Neural progenitor cell (in vitro differentiated cells): ENCODE data around the gene OR8G5. TPM values are rescaled to one million over a fixed set of nuclear protein-coding genes. Genes with fewer than 3 reads are reported as not detected.

Experiments
- DNase-seq: peaks from one replicate; pipeline ENCODE4 v3.0.0-alpha.2; 2016; ENCODE audit warnings: low spot score
- H2AFZ ChIP-seq: fragments of 200-600 bp; sonication (generic); replicated peaks from 2 replicates; pipeline ENCODE4 v1.6.1; 2016; ENCODE audit warnings: antibody characterized with exemption
- H3F3A ChIP-seq: fragments of 200-600 bp; sonication (generic); 2 replicates; pipeline ENCODE4 v1.6.1; 2016; ENCODE audit warnings: antibody characterized with exemption, low read depth
- H3K27ac ChIP-seq: fragments of 200-600 bp; sonication (generic); 2 replicates; pipeline ENCODE4 v1.5.1; 2016; ENCODE audit warnings: mild to moderate bottlenecking
- H3K27me3 ChIP-seq: fragments of 200-600 bp; sonication (generic); 2 replicates; pipeline ENCODE4 v1.6.1; 2016; ENCODE audit warnings: mild to moderate bottlenecking, moderate library complexity
- H3K36me3 ChIP-seq: fragments of 200-600 bp; sonication (generic); 2 replicates; pipeline ENCODE4 v1.5.1; 2016
- H3K4me1 ChIP-seq: fragments of 200-600 bp; sonication (generic); 2 replicates; pipeline ENCODE4 v1.6.1; 2016; ENCODE audit warnings: mixed run types
- H3K4me2 ChIP-seq: fragments of 200-600 bp; sonication (generic); 2 replicates; pipeline ENCODE4 v1.6.1; 2016
- H3K4me3 ChIP-seq: fragments of 200-600 bp; sonication (generic); 2 replicates; pipeline ENCODE4 v1.5.1; 2016
- H3K79me2 ChIP-seq: fragments of 200-600 bp; sonication (generic); 2 replicates; pipeline ENCODE4 v1.6.1; 2016; ENCODE audit warnings: low read depth
- H3K9ac ChIP-seq: fragments of 200-600 bp; sonication (generic); 2 replicates; pipeline ENCODE4 v1.6.1; 2016
- H3K9me3 ChIP-seq: fragments of 200-600 bp; sonication (generic); 2 replicates; pipeline ENCODE4 v1.5.1; 2016; ENCODE audit warnings: low read depth
- H4K20me1 ChIP-seq: fragments of 200-600 bp; sonication (generic); 2 replicates; pipeline ENCODE4 v1.6.1; 2016; ENCODE audit warnings: low read depth
- H3K27ac Mint-ChIP-seq: 3 replicates; pipeline ENCODE4 v1.8.0; 2021; ENCODE audit warnings: mixed read lengths
- H3K27me3 Mint-ChIP-seq: 2 replicates; pipeline ENCODE4 v1.8.0; 2022; ENCODE audit warnings: low read depth, mild to moderate bottlenecking, inconsistent platforms, moderate library complexity, mixed read lengths; ENCODE audit not compliant: insufficient read depth
- H3K36me3 Mint-ChIP-seq: 3 replicates; pipeline ENCODE4 v1.8.0; 2021; ENCODE audit warnings: mixed read lengths
- H3K4me1 Mint-ChIP-seq: 3 replicates; pipeline ENCODE4 v1.8.0; 2021; ENCODE audit warnings: mixed read lengths
- H3K4me3 Mint-ChIP-seq: 3 replicates; pipeline ENCODE4 v1.8.0; 2021; ENCODE audit warnings: mild to moderate bottlenecking, moderate library complexity, mixed read lengths
- H3K9me3 Mint-ChIP-seq: 3 replicates; pipeline ENCODE4 v1.8.0; 2020; ENCODE audit warnings: mixed read lengths
- EZH2 ChIP-seq: fragments of 200-600 bp; sonication (generic); IDR thresholded peaks from 2 replicates; pipeline ENCODE4 v1.6.1; 2017; ENCODE audit warnings: antibody characterized with exemption, mild to moderate bottlenecking, moderate library complexity
- EZH2phosphoT487 ChIP-seq: fragments of 200-600 bp; sonication (generic); IDR thresholded peaks from 2 replicates; pipeline ENCODE4 v1.6.1; 2017; ENCODE audit warnings: antibody characterized with exemption
- total RNA-seq: library from RNA; depleted of rRNA; stranded (reverse); fragments of >200 nt; gene quantifications from 2 replicates; pipeline ENCODE4 v1.2.3, GENCODE V29; 2015; ENCODE audit warnings: low replicate concordance
- TF ChIP-seq, protein P1 (sequence below): fragments of 200-600 bp; sonication (generic); IDR thresholded peaks from 2 replicates; pipeline ENCODE4 v1.5.1; 2017; ENCODE audit warnings: antibody characterized with exemption, mild to moderate bottlenecking

The OR8G5 gene
- total RNA-seq, 1 donor from 2014 or later, result not detected

DNA sequence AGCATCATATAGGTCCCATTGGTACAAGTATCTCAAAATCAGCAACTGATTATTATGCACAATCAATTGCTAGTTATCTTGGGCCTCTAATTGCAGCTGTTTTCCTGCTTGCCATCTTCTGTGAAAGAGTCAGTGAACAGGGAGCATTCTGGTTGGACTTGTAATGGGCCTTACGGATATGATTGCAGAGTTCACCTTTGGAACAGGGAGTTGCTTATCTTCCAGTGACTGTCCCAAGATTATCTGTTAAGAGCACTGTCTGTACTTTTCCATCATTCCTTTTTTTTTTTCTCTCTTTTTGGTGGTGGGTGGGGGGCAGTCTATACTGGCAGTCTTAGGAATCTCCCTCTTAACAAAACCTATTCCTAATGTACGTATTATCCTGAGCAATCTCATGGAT, 17.8 kb downstream of the OR8G5 start:
- peaks cover 4% of the 10 kb centered on the region for H3K4me1 ChIP-seq
- no peaks in the 10 kb centered on the region for H3K36me3 ChIP-seq
- H3K9me3 Mint-ChIP-seq, result no peaks in the 10 kb centered on the region
- H3K4me3 Mint-ChIP-seq, result no peak overlapping the region
- no peaks in the 10 kb centered on the region for H3F3A ChIP-seq
- peak overlapping the region; percentile 9 for H2AFZ ChIP-seq
- DNase-seq, result no peak
- H3K9ac ChIP-seq, result no peak overlapping the region
- no peaks in the 10 kb centered on the region for H3K27me3 ChIP-seq
- no peaks in the 10 kb centered on the region for H3K9me3 ChIP-seq
- H3K4me3 ChIP-seq, result no peak overlapping the region
- peaks cover 2% of the 10 kb centered on the region for H3K4me1 Mint-ChIP-seq
- H3K27ac ChIP-seq, result no peak overlapping the region
- no peak overlapping the region for H3K27ac Mint-ChIP-seq
- H3K36me3 Mint-ChIP-seq, result no peaks in the 10 kb centered on the region
- H3K4me2 ChIP-seq, result no peak overlapping the region
- TF ChIP-seq EZH2phosphoT487, result no peak
- TF ChIP-seq, protein P1, sequence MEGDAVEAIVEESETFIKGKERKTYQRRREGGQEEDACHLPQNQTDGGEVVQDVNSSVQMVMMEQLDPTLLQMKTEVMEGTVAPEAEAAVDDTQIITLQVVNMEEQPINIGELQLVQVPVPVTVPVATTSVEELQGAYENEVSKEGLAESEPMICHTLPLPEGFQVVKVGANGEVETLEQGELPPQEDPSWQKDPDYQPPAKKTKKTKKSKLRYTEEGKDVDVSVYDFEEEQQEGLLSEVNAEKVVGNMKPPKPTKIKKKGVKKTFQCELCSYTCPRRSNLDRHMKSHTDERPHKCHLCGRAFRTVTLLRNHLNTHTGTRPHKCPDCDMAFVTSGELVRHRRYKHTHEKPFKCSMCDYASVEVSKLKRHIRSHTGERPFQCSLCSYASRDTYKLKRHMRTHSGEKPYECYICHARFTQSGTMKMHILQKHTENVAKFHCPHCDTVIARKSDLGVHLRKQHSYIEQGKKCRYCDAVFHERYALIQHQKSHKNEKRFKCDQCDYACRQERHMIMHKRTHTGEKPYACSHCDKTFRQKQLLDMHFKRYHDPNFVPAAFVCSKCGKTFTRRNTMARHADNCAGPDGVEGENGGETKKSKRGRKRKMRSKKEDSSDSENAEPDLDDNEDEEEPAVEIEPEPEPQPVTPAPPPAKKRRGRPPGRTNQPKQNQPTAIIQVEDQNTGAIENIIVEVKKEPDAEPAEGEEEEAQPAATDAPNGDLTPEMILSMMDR, result no peak
- no peak for TF ChIP-seq EZH2
- H3K79me2 ChIP-seq, result no peaks in the 10 kb centered on the region
- H4K20me1 ChIP-seq, result no peaks in the 10 kb centered on the region
- no peaks in the 10 kb centered on the region for H3K27me3 Mint-ChIP-seq

DNA sequence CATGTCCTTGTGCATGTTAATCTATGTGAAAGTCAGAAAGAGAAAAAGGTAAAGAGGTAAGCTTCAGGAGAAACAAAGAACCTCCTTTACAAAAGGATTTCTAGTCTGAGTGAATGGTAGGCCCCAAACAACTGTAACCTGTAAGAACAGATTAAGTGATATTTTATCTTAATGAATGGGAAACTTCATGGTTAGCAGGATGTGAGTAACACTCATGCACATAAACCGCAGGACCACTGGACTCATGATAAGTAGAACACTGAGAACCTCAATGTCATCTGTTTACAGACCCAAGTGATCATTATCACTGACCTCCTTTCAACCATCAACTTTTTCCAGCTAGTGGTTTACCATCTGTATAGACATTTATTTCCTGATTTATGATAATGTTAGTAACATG, 19.9 kb downstream of the OR8G5 start:
- Histone ChIP-seq H3K4me3 (no peak overlapping the region), H3K9me3 (no peaks in the 10 kb centered on the region), H3K9ac (no peak overlapping the region), H3K4me1 (peaks cover 2% of the 10 kb centered on the region), H3K36me3 (no peaks in the 10 kb centered on the region), H3K79me2 (no peaks in the 10 kb centered on the region), H4K20me1 (no peaks in the 10 kb centered on the region), H3K4me2 (no peak overlapping the region), H3K27ac (no peak overlapping the region), H3F3A (no peaks in the 10 kb centered on the region), H3K27me3 (no peaks in the 10 kb centered on the region), H2AFZ (no peak overlapping the region)
- TF ChIP-seq, protein P1, result no peak
- TF ChIP-seq EZH2phosphoT487 (no peak), EZH2 (no peak)
- Mint-ChIP-seq H3K9me3 (no peaks in the 10 kb centered on the region), H3K27me3 (no peaks in the 10 kb centered on the region), H3K36me3 (no peaks in the 10 kb centered on the region), H3K27ac (no peak overlapping the region), H3K4me3 (no peak overlapping the region), H3K4me1 (no peaks in the 10 kb centered on the region)
- DNase-seq, result no peak

DNA sequence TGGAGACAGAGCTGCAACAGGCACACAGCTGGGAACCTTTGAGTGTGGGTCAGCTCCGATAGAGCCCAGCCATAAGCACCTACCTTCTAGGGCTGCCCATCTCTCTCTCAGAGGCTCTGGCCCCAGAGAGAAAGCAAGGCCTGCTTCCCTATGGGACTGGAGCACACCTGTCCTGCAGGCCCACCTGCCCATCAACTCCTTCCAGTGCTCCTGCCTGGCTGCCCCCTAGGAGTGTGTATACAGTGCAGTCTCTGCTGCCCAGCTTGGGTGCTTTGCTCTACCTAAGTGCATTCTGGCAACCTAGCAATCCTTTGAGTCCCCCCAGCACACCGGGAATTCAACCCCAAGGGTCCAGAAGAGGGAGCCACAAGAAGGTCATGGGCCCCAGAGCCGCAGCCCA, 21.0 kb downstream of the OR8G5 start:
- Histone ChIP-seq H3K79me2 (no peaks in the 10 kb centered on the region), H3K27me3 (no peaks in the 10 kb centered on the region), H3K9ac (no peak overlapping the region), H3F3A (no peaks in the 10 kb centered on the region), H3K9me3 (no peaks in the 10 kb centered on the region), H3K4me2 (no peak overlapping the region), H2AFZ (peak overlapping the region; percentile 66), H3K27ac (no peak overlapping the region), H4K20me1 (no peaks in the 10 kb centered on the region), H3K4me1 (no peaks in the 10 kb centered on the region), H3K36me3 (no peaks in the 10 kb centered on the region), H3K4me3 (no peak overlapping the region)
- Mint-ChIP-seq H3K4me3 (no peak overlapping the region), H3K27me3 (no peaks in the 10 kb centered on the region), H3K36me3 (no peaks in the 10 kb centered on the region), H3K4me1 (no peaks in the 10 kb centered on the region), H3K9me3 (peaks cover 2% of the 10 kb centered on the region), H3K27ac (no peak overlapping the region)
- TF ChIP-seq EZH2phosphoT487 (no peak), EZH2 (no peak)
- TF ChIP-seq, protein P1, result no peak
- DNase-seq, result no peak

DNA sequence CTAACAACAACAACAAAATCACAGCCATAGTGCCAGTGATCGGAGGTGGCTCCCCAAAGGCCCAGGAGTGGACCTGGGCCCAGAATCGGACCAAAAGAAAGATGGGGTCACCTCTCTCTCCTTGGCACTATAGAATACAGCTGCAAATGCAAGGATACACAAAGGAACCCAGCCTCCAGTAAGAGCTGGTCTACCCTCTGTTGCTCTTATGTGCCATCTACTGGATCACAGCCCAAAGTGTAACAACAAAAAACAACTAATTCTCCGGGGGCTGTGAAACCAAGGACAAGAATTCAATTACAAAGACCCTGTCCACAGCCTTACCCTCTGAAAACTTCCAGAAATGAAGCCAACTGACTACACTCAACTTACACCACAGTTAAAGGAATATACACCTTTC, 21.6 kb downstream of the OR8G5 start:
- TF ChIP-seq EZH2phosphoT487 (no peak), EZH2 (no peak)
- TF ChIP-seq, protein P1, result peak; percentile 55
- Mint-ChIP-seq H3K4me3 (no peak overlapping the region), H3K27ac (no peak overlapping the region), H3K4me1 (no peaks in the 10 kb centered on the region), H3K9me3 (peaks cover 2% of the 10 kb centered on the region), H3K27me3 (no peaks in the 10 kb centered on the region), H3K36me3 (no peaks in the 10 kb centered on the region)
- Histone ChIP-seq H3K9ac (no peak overlapping the region), H3K9me3 (no peaks in the 10 kb centered on the region), H3F3A (no peaks in the 10 kb centered on the region), H3K4me1 (no peaks in the 10 kb centered on the region), H3K36me3 (no peaks in the 10 kb centered on the region), H2AFZ (peak overlapping the region; percentile 66), H3K79me2 (no peaks in the 10 kb centered on the region), H3K4me3 (no peak overlapping the region), H3K27ac (no peak overlapping the region), H3K4me2 (no peak overlapping the region), H4K20me1 (no peaks in the 10 kb centered on the region), H3K27me3 (no peaks in the 10 kb centered on the region)
- DNase-seq, result peak; percentile 54
